GM21381 (cell line): ENCODE data around the gene LHX3.

Experiments
- ATAC-seq: cut with Tn5 transposase; IDR thresholded peaks from one replicate; pipeline ENCODE4 v1.9.1; 2021; ENCODE audit warnings: mild to moderate bottlenecking, moderate library complexity; ENCODE audit not compliant: unreplicated experiment

Gene LHX3

GRCh38 chr9:136209786-136210185, 4.9 kb upstream of the LHX3 start:
- ATAC-seq = no peak

GRCh38 chr9:136209232-136209631, 4.3 kb upstream of the LHX3 start:
- no peak for ATAC-seq

- no peak for ATAC-seq
Measured at GRCh38 chr9:136208675-136209074, 3.7 kb upstream of the LHX3 start.

GRCh38 chr9:136207616-136208015, 2.7 kb upstream of the LHX3 start:
- no peak for ATAC-seq

- ATAC-seq = no peak
Measured at GRCh38 chr9:136206602-136207275, 1.8 kb upstream of the LHX3 start.

- no peak for ATAC-seq
Measured at GRCh38 chr9:136205707-136205992, 722 bp upstream of the LHX3 start.

- ATAC-seq = no peak
Measured at GRCh38 chr9:136204145-136204805, 653 bp downstream of the LHX3 start.

- ATAC-seq = no peak
Measured at GRCh38 chr9:136203408-136204144, 1.4 kb downstream of the LHX3 start.

- no peak for ATAC-seq
Measured at GRCh38 chr9:136202454-136203407, 2.2 kb downstream of the LHX3 start.

- no peak for ATAC-seq
Measured at GRCh38 chr9:136201609-136202453, 3.1 kb downstream of the LHX3 start.

- ATAC-seq = no peak
Measured at GRCh38 chr9:136201174-136201573, 3.8 kb downstream of the LHX3 start.

- no peak for ATAC-seq
Measured at GRCh38 chr9:136200424-136200823, 4.5 kb downstream of the LHX3 start.

- no peak for ATAC-seq
Measured at GRCh38 chr9:136199391-136200288, 5.3 kb downstream of the LHX3 start.

GRCh38 chr9:136198605-136199083, 6.3 kb downstream of the LHX3 start:
- no peak for ATAC-seq

GRCh38 chr9:136197930-136198604, 6.9 kb downstream of the LHX3 start:
- ATAC-seq = no peak

GRCh38 chr9:136197084-136197875, 7.6 kb downstream of the LHX3 start:
- ATAC-seq = no peak

GRCh38 chr9:136196404-136197083, 8.4 kb downstream of the LHX3 start:
- no peak for ATAC-seq
